AG08395 (cell line): Measurements from ENCODE around the gene IMMP2L.

Experiments
- DNase-seq: peaks from one replicate; pipeline ENCODE4 v3.0.0; 2012; ENCODE audit warnings: mixed read lengths, low spot score

Gene IMMP2L

GRCh38 chr7:111210996-111211395 lies 351.3 kb downstream of the IMMP2L start:
- DNase-seq = peak; percentile 7

- DNase-seq = no peak
These were observed 352.2 kb downstream of the IMMP2L start for GRCh38 chr7:111210043-111210442.

- DNase-seq = no peak
These were observed 357.0 kb downstream of the IMMP2L start for GRCh38 chr7:111205251-111205650.

GRCh38 chr7:111202321-111202720 lies 360.0 kb downstream of the IMMP2L start:
- DNase-seq = no peak

- DNase-seq = no peak
These were observed 362.6 kb downstream of the IMMP2L start for GRCh38 chr7:111199643-111200042.

- DNase-seq = peak; percentile 87
These were observed 364.0 kb downstream of the IMMP2L start for GRCh38 chr7:111198255-111198654.

GRCh38 chr7:111196655-111197054 lies 365.6 kb downstream of the IMMP2L start:
- DNase-seq = no peak

GRCh38 chr7:111192614-111193413 lies 369.5 kb downstream of the IMMP2L start:
- DNase-seq = no peak

- DNase-seq = no peak
These were observed 371.5 kb downstream of the IMMP2L start for GRCh38 chr7:111190804-111191203.

GRCh38 chr7:111184987-111185386 lies 377.3 kb downstream of the IMMP2L start:
- DNase-seq = no peak

- DNase-seq = no peak
These were observed 379.0 kb downstream of the IMMP2L start for GRCh38 chr7:111183321-111183720.

GRCh38 chr7:111180338-111180737 lies 382.0 kb downstream of the IMMP2L start:
- no peak for DNase-seq

- DNase-seq = no peak
These were observed 386.3 kb downstream of the IMMP2L start for GRCh38 chr7:111175908-111176441.

GRCh38 chr7:111174510-111174909 lies 387.8 kb downstream of the IMMP2L start:
- no peak for DNase-seq

GRCh38 chr7:111173990-111174389 lies 388.3 kb downstream of the IMMP2L start:
- no peak for DNase-seq

GRCh38 chr7:111173528-111173927 lies 388.8 kb downstream of the IMMP2L start:
- DNase-seq = no peak

GRCh38 chr7:111172564-111173257 lies 389.6 kb downstream of the IMMP2L start:
- no peak for DNase-seq

GRCh38 chr7:111168182-111168581 lies 394.1 kb downstream of the IMMP2L start:
- DNase-seq = no peak

- DNase-seq = no peak
These were observed 397.9 kb downstream of the IMMP2L start for GRCh38 chr7:111164442-111164841.

- no peak for DNase-seq
These were observed 399.6 kb downstream of the IMMP2L start for GRCh38 chr7:111162692-111163091.

GRCh38 chr7:111160297-111160696 lies 402.0 kb downstream of the IMMP2L start:
- DNase-seq = no peak

- DNase-seq = peak; percentile 28
These were observed 402.9 kb downstream of the IMMP2L start for GRCh38 chr7:111159426-111159825.

GRCh38 chr7:111150709-111151108 lies 411.6 kb downstream of the IMMP2L start:
- no peak for DNase-seq
